ENCODE measurements around the gene COQ8A.
"Not testable (repeated sequence)": the region's sequence is repeated elsewhere in the genome, so short reads cannot be mapped to it uniquely, and the experiment has no call there.

Gene COQ8A

DNA sequence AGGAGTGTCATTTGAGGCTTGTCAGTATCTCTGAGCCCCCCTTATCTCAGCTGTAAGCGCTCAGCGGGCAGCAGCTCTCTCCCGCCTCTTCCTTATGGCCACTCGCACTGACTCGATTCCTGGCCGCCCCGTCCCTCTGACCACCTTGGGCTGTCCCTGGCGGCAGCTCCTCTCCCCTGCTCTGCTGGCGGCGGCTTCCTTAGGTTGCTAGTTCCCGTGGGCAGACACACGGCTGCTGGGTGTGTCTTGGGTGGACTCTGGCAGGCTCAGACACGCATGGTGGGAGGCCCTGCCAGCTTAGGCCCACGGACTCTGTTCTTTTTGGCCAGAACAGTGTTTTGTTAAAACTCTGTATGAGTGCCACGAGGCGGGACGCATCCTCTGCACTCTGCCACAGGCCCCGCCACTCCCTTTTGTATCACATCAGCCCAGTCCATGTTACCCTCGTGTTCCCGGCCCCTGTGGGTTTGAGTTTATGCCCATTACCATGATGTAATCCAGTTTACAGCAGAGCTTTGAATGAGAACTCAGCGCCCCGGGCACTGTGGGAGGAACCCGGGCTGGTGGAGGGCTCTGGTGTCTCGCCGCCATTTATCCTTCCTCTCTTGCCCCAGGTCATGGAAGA is 45.9 kb downstream of the COQ8A start:
- DNase-seq: no peak

DNA sequence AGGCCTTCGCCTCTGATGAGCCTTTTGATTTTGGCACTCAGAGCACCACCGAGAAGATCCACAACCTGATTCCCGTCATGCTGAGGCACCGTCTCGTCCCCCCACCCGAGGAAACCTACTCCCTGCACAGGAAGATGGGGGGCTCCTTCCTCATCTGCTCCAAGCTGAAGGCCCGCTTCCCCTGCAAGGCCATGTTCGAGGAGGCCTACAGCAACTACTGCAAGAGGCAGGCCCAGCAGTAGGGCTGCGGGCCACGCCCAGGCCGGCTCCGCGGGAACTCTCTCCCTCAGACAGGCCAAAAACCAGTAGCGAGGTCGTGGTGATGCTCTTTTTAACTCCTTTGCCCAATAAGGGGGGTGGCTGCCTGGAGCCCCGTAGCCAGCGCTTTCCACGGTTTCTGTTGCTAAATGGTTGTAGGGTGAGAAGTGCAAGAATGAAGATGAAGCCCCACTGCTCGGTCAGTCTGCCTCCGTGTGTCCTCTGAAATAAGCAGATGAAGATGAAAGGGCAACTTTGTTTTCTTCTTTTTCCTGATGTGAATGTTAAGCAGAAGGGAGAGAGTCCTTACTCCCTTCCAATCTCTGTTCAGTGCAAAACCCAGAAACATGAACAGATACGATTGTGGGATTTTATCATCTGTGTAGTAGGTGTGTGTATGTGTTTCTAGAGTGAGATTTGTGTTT is 46.5 kb downstream of the COQ8A start:
- DNase-seq: no peak

DNA sequence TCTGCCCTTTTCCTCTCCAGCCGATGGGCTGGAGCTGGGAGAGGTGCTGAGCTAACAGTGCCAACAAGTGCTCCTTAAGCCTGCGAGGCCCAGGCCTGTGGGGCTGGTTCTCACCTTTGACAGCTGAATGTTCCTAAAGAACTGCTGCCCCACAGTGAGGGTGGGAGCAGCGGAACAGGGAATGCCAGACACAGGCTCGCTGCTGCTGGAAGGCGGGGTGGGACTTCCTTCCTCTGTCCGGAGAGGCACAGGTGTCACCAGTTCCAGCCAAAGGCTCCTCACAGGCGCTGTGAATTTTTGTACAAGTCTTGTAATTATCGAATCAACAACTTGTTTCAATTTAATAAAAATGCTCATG is 47.1 kb downstream of the COQ8A start:
- DNase-seq: no peak

DNA sequence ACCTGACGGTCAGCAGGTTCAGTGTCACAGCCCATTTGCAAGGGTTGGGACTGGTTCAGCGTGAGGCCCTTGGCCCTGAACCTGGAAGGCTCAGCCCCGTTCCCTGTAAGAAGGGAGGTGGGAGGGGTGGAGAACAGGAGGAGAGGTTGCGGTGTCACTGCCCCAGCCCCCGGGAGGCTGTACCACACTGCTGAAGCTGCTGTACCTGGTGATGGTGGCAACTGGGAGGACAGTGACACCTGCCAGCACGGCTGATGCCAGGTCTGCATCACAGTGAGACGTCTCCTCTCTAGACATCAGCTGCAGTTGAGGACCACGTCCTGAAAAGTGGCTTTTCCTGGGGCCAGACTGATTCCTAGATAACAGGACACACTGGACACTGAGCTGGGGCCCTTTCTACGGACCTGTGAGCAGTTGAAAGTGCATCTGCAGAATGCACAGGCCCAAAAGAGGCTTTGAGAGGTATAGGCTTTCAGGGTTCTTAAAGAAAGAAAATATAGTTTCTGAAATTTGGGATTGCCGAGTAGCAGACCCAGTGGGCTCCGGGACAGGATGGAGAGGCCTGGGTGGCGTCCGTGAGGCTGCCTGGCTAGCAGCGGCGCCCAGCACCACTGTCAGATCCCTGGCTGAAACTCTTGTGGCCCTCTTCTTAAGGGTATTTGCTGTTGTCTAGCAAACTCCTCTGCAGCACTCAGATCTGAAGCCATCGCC is 47.7 kb downstream of the COQ8A start:
- no peak for DNase-seq

DNA sequence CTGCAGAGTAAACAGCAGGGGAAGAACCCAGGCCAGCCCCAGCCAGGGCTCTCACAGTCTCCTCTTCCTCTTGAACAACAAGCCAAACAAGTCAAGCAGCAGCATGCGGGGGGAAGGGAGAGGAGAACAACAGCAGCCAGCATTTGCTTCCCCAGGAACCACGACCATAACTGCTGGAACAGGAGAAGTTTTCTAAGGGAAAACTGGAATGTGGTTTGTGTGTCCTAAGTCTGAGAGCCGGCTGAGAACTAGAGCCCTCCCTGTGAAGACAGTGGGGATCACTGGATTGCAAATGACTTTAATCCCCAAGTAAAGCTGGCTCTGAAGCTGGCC is 48.2 kb downstream of the COQ8A start:
- DNase-seq: peak in 1 of 5 experiments; percentile 24

DNA sequence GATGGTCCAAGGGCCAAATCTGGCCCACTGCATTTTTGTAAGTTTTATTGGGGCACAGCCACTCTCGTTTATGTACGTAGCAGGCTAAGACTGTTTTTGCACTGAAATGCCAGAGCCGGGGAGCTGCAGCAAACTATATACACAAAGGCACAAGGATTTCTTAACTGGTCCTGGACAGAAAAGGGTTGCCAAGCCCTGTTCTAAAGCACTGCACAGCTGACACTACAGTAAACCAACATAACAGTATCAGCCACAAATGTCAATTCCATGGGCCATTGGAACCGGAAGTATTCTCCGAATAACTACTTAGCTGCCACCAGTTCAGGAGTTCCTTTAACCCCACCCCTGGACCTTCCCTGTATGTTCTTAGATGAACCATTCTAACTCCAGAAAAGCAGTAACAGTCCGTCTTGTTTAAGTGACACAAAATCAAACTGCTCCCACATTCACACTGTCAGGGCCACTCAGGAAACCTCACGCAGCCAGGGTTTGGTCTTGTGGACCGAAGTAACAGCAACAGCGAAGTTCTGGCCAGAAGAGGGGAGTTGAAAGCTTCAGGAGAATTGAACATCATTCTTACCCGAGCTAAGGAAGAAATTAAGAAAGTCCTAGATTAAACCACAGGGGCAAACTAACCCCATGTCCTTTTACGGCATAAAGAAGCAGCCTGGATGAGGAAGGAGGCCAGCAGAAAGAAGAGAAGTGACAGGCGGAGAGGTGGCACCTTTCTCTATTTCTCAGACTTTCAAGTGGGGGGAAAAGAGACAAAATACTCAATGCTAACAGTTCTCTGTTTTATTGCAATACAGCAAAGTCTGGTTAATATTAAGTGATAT is 49.2 kb downstream of the COQ8A start:
- no peak for DNase-seq

DNA sequence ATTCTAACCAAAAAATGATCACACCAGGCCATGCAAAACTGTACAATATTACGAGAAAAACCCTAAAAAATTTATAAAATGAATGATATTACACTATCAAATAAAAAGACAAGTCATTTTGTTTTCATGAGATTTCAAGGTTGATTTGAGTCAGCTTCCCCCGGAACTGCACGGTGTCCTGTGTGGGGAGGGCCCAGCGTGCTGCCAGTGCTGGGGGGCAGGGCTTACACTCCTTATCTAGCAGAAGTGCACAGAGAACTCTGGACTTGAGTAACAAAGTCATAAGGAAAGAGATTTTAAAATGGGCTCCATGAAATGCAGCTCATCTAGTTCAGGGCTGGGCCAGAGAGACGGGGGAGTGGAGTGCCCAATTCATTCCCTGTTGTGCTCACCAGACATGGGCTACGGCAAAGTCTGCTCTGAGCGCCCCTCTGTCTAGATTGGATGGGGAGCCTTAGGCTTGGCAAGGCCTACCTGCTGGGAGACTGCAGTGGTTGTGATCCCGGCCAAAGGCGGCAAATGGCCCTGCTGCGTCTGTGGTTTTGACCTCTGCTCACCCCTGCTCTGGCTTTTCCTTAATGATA is 50.1 kb downstream of the COQ8A start:
- peak in 2 of 5 experiments; percentile 36 to 97 for DNase-seq

DNA sequence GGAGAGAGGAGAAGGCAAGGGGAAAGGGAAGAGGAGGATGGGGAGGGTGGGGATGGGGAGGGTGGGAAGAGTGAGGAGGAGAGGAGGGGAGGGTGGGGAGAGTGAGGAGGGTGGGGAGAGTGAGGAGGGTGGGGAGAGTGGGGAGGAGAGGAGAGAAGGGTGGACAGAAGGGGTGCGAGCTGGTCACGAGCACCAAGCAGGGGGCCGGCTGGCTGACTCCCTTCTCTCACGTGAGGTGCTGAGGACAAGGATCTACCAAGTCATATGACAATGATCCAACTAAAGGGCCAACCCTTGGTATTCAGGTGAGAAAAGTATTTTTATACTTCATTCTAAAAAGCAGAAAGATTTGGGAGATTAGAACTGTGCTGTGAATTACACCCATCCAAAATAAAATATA is 51.8 kb downstream of the COQ8A start:
- no peak for DNase-seq

DNA sequence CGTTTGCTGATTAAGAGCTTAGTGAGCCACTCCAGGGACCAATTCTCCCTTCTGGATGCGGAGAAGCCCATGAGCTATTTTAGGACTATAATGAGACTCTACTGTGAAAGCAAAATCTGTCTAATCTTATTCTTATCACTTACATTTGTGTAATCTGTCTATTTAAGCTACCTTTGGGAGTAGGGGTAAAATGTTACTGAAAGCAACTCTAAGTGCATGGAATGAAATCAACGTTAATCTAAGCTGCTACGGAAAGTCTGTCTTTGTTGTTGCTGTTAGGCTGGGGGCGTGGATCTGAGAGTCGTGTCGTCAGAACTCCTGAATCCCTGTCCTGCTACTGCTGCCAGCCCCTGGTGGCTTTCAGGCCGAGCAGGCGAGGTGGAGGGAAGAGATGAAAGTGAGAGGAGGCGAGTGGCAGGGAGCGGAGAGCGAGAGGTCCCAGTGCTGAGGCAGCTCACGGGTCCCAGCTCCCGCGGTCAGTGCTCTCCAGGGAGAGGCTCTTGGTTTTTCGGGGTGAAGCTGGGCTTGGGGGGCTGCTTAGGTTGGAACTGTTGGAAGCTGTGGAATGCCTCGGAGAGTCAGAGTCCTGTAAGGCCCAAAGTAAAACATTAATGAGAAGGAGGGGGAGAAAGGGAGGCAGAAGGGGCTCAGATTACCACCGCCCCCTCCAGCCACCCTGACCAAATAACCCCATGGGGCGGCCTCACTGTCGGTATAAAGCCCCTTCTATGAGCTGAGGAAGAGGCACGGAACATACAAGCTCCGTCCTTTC is 53.9 kb downstream of the COQ8A start:
- DNase-seq: no peak

DNA sequence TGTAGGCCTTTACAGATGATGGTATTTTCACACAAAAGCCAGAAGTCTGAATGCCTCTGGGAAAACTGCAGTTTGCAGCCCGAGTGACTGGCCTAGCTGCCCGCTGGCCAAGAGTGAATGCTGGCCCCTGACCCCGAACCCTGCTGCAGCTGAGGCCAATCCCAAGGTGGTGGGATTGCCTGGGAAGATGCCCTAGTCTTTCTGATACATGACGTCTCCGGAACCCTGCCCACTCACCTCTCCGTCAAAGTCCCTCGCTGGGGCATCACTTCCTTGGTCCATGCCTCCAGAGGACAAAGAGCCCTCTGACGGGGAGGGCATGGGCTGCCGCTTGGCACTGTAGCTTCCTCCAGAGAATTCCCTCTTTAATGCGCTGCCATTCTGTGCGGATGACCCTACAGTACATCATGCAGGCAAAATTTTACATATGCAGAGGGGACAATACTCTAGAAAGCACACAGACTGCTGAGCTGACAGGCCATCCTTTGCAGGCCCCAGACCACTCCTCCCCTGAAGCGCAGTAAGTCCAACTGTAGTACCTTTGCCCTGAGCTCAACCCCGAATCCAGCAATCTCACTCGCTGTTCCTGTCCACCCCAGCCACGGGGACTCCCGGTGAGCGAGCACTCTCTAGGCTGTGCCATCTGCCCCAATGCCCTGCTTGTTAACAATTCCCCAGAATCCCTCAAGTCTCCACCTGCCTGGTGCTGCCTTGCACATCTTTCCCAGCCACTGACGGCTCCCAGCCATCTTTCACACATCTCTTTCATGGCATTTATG is 54.7 kb downstream of the COQ8A start:
- no peak for DNase-seq

DNA sequence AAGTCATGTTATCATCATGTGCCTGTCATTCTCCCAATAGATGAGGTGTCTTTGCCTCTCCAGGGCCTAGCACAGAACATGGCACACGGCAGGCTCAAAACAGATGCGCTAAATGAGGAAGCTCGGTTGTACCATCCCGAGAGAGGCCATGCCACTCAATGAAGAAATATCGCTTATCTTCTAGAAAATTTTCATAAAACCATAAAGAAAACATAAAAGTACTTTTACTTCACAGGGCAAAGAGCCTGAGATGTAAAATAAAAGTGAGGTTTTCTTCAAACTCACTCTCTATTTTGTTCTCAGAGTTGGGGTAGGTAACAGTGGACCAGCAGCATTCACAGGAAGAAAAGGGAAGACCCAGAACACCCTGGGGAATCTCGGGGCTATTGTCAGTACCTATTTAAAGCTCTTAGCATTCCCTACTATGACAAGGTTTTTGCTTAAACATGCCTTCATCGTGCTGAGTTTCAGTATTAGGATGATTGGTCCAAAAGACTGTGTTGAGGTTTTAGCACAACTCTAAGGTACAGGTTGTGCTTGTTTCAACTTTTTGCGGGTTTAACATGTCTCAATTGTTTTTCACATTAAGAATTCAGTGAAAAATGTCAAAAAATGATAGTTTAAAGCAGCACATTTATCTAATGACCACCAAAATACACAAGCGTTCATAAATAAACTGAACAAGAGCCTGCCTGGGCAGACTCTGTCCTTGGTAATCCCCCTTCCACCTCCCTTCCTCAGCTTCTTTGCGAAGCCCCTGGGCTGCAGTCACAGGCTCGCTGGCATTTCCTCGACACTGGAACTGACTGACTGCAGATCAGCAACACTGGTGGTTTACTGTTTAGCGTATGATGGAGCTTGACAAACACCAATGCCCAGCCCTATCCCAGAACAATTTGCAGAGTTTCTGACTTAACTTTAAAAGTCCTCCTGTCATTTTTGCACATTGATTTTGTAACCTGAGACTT is 55.6 kb downstream of the COQ8A start:
- DNase-seq: peak in 1 of 5 experiments; percentile 84

DNA sequence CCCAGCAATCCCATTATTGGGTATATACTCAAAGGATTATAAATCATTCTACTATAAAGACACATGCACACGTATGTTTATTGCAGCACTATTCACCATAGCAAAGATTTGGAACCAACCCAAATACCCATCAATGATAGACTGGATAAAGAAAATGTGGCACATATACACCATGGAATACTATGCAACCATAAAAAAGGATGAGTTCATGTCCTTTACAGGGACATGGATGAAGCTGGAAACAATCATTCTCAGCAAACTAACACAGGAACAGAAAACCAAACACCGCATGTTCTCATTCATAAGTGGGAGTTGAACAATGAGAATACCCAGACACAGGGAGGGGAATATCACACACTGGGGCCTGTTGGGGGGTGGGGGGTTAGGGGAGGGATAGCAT is 59.5 kb downstream of the COQ8A start:
- not testable (repeated sequence) for DNase-seq

DNA sequence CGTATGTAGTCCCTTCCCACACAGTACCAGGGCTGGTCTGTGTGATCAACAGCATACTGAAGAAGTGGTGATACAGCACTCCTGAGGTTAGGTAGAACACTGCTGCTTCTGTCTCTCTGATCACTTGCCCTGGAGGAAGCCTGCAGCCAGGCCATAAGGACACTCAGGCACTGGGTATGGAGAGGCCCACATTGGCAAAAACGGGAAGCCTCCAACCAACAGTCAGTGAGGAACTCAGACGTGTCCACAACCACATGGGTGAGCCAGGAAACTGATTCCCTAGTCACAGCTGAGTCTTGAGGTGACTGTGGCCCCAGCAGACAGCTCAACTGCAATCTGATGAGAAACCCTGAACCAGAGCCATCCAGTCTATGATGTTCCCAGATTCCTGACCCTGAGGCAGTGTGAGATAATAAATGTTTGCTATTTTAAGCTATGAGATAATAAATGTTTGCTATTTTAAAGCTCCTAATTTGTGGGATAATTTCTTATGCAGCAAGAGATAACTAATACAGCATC is 62.5 kb downstream of the COQ8A start:
- no peak for DNase-seq

DNA sequence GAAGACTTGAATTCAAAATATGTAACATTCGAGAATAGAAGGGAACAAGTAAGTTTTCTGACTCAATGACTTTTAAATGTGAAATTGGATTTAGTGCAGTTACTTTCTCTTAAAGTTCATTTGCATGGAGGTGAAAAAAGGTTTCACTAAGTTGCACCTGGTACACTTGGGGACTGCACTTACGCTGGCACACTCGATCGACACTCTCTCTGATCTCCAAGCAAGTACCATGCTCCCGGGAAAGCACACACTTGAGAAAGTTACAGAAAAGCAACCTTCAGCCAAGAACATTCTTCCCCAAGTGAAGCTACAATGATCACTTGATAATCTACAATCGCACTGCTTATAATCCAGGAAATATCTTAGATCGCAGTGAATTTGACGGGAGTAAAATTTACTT is 63.1 kb downstream of the COQ8A start:
- DNase-seq: no peak

DNA sequence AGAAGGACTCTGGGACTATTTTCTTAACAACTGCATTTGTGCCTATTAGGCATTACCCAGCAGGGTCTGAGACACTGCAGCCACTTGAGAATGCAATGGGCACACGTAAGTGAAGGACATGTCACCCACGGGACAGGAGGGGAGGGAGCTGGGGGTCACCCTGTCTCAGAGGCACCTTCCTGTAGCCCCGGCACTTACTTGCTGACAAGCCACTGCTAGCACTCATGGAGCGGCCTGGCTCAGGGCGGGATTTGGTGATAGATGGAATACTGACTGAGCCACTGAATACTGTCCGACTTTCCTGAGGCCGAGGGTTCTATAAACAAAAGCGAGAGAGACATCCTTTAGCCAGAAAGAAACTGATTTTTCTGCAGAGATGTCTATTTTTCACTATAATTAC is 64.7 kb downstream of the COQ8A start:
- no peak for DNase-seq

DNA sequence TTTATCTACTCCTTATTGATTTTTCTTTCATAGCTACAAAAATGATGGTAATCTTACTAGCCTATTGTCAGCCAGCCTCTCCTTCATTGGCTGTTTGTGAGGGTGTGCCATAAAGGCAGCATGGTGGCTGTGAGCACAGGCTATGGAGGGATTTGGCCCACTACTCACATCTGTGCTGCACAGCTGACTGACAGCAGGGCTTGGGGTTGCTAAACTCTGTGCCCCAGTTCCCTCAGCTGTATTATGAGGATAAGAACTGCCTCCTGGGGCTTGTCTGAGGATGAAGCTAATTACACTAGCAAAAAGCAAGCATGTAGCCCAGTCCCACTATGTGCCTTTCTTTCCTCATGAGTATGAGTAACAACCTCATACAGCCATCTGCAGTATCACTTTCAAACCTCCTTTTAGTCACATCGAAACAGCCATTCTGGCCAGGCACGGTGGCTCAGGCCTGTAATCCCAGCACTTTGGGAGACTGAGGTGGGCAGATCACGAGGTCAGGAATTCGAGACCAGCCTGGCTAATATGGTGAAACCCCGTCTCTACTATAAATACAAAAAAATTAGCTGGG is 66.2 kb downstream of the COQ8A start:
- DNase-seq: no peak

DNA sequence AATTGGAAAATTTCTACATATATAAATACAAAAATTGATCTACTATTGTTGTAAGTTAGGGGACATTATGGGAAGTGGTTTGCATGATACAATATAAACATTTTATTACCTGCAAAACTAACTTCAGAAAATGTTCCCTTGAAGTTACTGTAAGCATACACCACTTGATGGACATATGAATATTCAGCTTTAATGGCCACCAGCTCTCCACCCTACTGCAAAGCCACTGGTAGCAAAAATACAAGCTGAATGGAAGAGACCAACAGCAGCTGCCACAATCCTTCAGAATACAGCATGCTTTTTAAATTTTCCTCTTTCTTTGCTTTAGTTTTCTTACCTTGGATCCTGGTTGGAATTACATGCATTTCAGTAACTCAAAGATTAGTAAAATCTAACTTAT is 69.8 kb downstream of the COQ8A start:
- DNase-seq: no peak

DNA sequence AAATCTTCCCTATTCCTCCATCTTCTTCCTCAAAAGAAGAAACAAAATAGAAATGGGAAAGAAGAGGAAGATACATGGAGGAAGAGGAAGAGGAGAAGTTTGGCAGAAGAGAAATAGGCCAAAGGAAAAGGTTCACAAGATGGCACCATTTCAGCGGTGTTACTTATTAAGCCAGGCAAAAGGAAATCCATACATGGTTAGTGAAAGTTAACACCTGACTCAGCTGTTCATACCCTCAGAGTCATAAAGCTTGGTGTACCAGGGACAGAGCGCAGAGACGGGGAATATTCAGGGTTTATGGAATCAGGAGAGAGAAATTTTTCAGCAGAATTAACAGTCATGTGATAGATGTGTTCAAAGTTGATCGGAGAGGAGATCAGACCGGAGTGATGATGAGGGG is 70.6 kb downstream of the COQ8A start:
- DNase-seq: no peak

DNA sequence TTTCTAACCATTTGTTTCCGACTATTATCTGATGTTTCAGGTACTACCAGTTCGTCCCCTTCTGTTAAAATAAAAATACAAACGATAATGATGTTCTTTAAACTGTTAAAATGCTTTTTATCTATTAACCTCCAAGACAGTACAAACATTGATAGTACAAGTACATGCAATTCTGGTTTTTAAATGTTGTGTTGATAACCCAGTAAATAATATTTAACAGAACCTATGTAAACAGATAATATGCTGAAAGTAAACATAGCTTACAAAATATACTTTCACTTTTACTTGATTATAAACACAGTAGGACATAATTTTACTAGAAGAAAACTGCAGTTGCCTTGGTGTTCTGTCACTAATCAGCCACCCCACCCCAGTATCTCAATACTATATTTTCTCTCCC is 76.9 kb downstream of the COQ8A start:
- DNase-seq: no peak

DNA sequence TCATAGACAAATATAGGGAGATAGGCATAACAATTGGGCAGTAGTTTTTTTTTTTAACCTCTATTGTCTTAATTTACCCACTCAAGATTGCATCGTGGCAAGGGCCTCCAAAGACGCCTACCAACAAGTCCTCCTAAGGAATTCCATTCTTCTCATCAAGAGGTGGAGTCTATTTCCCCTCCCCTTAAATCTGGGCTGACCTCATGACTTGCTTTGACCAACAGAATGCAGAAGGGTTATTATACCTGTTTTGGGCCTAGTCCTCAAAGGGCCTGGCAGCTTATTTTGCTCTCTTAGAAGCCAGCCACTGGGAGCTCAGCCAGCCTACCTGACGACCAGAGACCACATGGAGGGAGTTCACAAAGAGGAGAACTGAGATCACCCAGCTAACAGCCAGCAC is 92.3 kb downstream of the COQ8A start:
- no peak for DNase-seq

All from T-helper 2 cell (primary cell).